ENCODE measurements around the gene CLCN3. TPM values are rescaled to one million over a fixed set of nuclear protein-coding genes. Genes with fewer than 3 reads are reported as not detected.

The CLCN3 gene
- total and polyA plus RNA-seq, 12 donors: 13.1 to 94.9 (median 62.9) TPM

DNA sequence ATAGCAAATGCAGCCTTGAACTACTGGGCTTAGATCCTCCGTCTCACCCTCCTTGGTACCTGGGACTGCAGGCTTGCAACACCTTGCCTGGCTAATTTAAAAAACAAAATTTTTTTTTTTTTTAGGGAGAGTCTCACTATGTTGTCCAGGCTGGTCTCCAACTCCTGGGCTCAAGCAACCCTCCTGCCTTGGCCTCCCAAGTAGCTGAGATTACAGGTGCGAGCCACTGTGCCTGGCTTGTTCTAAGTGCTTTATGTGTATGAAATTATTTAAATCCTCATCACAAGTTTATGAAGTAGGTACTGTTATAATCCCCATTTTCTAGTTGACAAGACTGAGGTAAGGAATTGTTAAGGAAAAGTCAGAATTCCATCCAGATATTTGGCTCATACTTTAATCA is 43.0 kb downstream of the CLCN3 start:
- WGBS, 2 donors: 82 to 96% methylated on average over 2 of the region's 2 CpGs
- Histone ChIP-seq H3K4me1 (peaks cover 0 to 67% (median 45%) of the 10 kb centered on the region in 9 donors), H3K27me3 (no peaks in the 10 kb centered on the region), H3K9me3 (peaks cover 0 to 12% (median 7%) of the 10 kb centered on the region in 11 donors), H3K36me3 (peaks cover 0 to 11% (median 0%) of the 10 kb centered on the region in 9 donors), H3K4me3 (peak overlapping the region in 1 of 10 donors; percentile 58), H3K27ac (peak overlapping the region in 7 of 10 donors; percentile 16 to 84 (median 38))
- intact Hi-C loops (cut with DNase I): loop anchor here in 4 of 10 donors (2.0 to 10.0 kb wide), 4 partner anchors 15 to 49 kb away; partner anchors contain the start of genes CLCN3 (in 1 of the 4) and NEK1 (in 1 of the 4)
- TF ChIP-seq, protein P1, sequence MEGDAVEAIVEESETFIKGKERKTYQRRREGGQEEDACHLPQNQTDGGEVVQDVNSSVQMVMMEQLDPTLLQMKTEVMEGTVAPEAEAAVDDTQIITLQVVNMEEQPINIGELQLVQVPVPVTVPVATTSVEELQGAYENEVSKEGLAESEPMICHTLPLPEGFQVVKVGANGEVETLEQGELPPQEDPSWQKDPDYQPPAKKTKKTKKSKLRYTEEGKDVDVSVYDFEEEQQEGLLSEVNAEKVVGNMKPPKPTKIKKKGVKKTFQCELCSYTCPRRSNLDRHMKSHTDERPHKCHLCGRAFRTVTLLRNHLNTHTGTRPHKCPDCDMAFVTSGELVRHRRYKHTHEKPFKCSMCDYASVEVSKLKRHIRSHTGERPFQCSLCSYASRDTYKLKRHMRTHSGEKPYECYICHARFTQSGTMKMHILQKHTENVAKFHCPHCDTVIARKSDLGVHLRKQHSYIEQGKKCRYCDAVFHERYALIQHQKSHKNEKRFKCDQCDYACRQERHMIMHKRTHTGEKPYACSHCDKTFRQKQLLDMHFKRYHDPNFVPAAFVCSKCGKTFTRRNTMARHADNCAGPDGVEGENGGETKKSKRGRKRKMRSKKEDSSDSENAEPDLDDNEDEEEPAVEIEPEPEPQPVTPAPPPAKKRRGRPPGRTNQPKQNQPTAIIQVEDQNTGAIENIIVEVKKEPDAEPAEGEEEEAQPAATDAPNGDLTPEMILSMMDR (IDR thresholded peaks at IDR 0.05): no peak
- ATAC-seq (no peak), DNase-seq (no peak)

DNA sequence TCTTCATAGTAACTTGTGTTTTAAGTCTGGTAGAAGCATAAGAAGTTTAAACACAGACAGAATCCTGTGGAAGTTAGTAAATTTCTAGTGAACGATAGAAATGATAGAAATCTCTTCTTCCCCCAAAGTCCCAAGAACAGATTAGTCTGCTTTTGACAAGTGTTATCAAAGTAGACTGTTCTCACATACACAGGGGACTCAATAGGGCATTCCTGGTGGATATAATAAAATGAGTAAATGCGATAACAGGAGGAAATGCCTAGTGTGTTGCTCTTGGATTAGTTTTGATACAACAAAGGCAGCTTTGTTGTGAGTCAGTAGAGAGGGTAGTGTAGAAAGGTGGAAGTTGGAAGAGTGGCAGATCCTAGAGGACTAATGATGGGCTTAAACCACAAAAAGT is 43.5 kb downstream of the CLCN3 start:
- H3K36me3 ChIP-seq: peaks cover 0 to 11% (median 0%) of the 10 kb centered on the region in 9 donors
- TF ChIP-seq, protein P1 (IDR thresholded peaks at IDR 0.05): no peak
- peaks cover 0 to 12% (median 7%) of the 10 kb centered on the region in 11 donors for H3K9me3 ChIP-seq
- intact Hi-C loops (cut with DNase I): loop anchor here in 4 of 10 donors (2.0 to 10.0 kb wide), 4 partner anchors 15 to 49 kb away; partner anchors contain the start of genes CLCN3 (in 1 of the 4) and NEK1 (in 1 of the 4)
- no peak for DNase-seq
- H3K4me3 ChIP-seq: no peak overlapping the region
- peak overlapping the region in 8 of 10 donors; percentile 8 to 57 (median 36) for H3K27ac ChIP-seq
- no peaks in the 10 kb centered on the region for H3K27me3 ChIP-seq
- ATAC-seq: no peak
- WGBS, 2 donors: 29 to 38% methylated on average over 2 of the region's 2 CpGs
- peaks cover 0 to 63% (median 40%) of the 10 kb centered on the region in 9 donors for H3K4me1 ChIP-seq

DNA sequence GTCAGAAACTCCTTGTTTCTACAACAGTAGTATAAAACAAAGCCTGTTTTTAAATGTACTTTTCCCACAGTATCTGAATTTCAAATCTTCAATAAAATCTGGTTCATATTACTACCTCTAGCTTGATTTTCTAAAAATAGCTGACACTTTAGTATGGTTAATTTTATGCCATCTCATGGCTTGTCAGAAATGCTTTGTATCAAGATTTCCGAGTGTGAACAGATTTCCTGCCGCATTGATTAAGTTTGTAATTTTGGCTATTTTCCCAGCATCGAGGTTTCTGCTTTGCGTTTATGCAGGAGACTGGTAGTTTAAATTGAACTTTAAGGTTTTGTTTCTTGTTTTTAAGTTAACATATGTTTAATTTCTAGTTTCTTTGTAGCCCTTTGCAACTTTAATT is 44.2 kb downstream of the CLCN3 start:
- ATAC-seq (no peak), DNase-seq (no peak)
- intact Hi-C loops (cut with DNase I): loop anchor here in 3 of 10 donors (5.0 to 10.0 kb wide), 3 partner anchors 37 to 50 kb away; partner anchors contain the start of genes CLCN3 (in 1 of the 3) and NEK1 (in 1 of the 3)
- 2 to 10% methylated on average over 4 of the region's 4 CpGs for WGBS, 2 donors
- peak overlapping the region in 1 of 10 donors; percentile 5 for H3K4me3 ChIP-seq
- H3K36me3 ChIP-seq: peaks cover 0 to 11% (median 0%) of the 10 kb centered on the region in 9 donors
- H3K27me3 ChIP-seq: no peaks in the 10 kb centered on the region
- peak overlapping the region in 8 of 10 donors; percentile 6 to 57 (median 36) for H3K27ac ChIP-seq
- TF ChIP-seq, protein P1 (IDR thresholded peaks at IDR 0.05): no peak
- H3K4me1 ChIP-seq: peaks cover 0 to 55% (median 33%) of the 10 kb centered on the region in 9 donors
- peaks cover 0 to 12% (median 7%) of the 10 kb centered on the region in 11 donors for H3K9me3 ChIP-seq

DNA sequence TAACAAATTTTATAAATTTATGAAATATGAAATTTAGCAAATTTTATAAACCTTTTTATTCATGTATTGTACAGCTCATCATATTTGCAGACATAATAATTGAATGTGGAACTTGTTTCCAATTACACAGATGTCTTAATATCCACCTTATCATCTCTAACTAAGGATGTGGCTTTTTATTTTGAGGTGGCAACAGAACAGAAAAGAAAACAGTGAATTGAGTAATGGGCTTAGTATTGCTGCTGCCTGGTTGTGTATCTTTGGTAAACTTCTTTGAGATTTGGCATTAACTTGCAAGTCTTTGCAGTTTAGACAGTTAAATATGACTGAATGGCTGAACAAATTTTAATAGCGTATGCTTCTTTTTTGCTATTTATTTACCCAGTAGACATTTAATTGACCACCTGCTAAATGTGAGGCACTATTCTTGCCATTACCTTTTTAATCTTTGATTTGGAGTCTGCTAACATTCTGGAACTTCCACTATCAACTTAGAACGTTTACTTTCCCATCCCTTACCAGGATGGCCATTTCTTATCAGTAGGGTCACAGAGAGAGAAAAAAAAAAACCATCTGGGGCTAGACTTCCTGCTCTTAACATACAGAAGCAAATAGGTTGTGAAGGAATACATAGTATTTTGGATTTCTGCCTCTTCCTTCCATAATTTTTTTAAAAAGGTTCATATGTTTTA is 44.8 kb downstream of the CLCN3 start:
- ATAC-seq (no peak), DNase-seq (no peak)
- Histone ChIP-seq H3K4me3 (peak overlapping the region in 1 of 10 donors; percentile 5), H3K9me3 (peaks cover 0 to 12% (median 7%) of the 10 kb centered on the region in 11 donors), H3K27ac (peak overlapping the region in 7 of 10 donors; percentile 6 to 57 (median 38)), H3K36me3 (peaks cover 0 to 11% (median 0%) of the 10 kb centered on the region in 9 donors), H3K27me3 (no peaks in the 10 kb centered on the region), H3K4me1 (peaks cover 0 to 52% (median 31%) of the 10 kb centered on the region in 9 donors)
- intact Hi-C loops (cut with DNase I): loop anchor here in 1 of 10 donors (10.0 kb wide), 1 partner anchor 50 kb away; the partner anchor contains the start of gene NEK1
- TF ChIP-seq, protein P1 (IDR thresholded peaks at IDR 0.05): no peak
- WGBS, 2 donors: 44 to 49% methylated on average over 2 of the region's 2 CpGs

Measured in heart right ventricle (tissue), 16 donors.